GM12874 (cell line): ENCODE measurements around the gene UPF3A.

Source experiments
- CTCF ChIP-seq: IDR thresholded peaks from 2 replicates; pipeline ENCODE4 v1.5.1; 2011; ENCODE audit warnings: low read depth, mild to moderate bottlenecking, control low read depth, low read length, moderate library complexity; ENCODE audit not compliant: insufficient read depth

The UPF3A gene

GRCh38 chr13:114311387-114311786 lies 30.0 kb downstream of the UPF3A start:
- no peak for TF ChIP-seq CTCF

- TF ChIP-seq CTCF, result no peak
Observed at GRCh38 chr13:114311908-114312307, 30.5 kb downstream of the UPF3A start.

GRCh38 chr13:114313061-114313860 lies 31.9 kb downstream of the UPF3A start:
- no peak for TF ChIP-seq CTCF

GRCh38 chr13:114314074-114314912 lies 32.9 kb downstream of the UPF3A start, which contains the start of gene CHAMP1:
Gene CHAMP1 (plus strand): TSS chr13:114314503. CDS start chr13:114323843, 9,340 bp downstream.
- TF ChIP-seq CTCF, result no peak

- no peak for TF ChIP-seq CTCF
Observed at GRCh38 chr13:114315074-114315785, 33.8 kb downstream of the UPF3A start.

- no peak for TF ChIP-seq CTCF
Observed at GRCh38 chr13:114318624-114319023, 37.2 kb downstream of the UPF3A start.

GRCh38 chr13:114319441-114319913 lies 38.1 kb downstream of the UPF3A start:
- TF ChIP-seq CTCF, result no peak
